RWPE1 (cell line): ENCODE measurements around the gene SPDYE2B.
"Not testable (repeated sequence)": the region's sequence is repeated elsewhere in the genome, so short reads cannot be mapped to it uniquely, and the experiment has no call there.

Source experiments
- CTCF ChIA-PET: fragments of 350-600 bp; sonication (Branson Sonifier 250); formaldehyde crosslinking; extraction: SDS; loops from one replicate; lab custom pipeline; 2021; lab: Yijun Ruan, JAX
- POLR2A ChIA-PET: fragments of 400-600 bp; formaldehyde crosslinking; extraction: SDS; loops from one replicate; lab custom pipeline; 2020; ENCODE audit warnings: antibody characterized with exemption; ENCODE audit not compliant: low non-redundant PET; lab: Yijun Ruan, JAX
- DNase-seq: peaks from one replicate; pipeline ENCODE4 v3.0.0; 2012; ENCODE audit warnings: low spot score
- H3K27ac ChIP-seq: fragments of 450-650 bp; 2 replicates; pipeline ENCODE4 v1.5.1; 2017

Gene SPDYE2B

GRCh38 chr7:102682560-102682959 lies 32.4 kb downstream of the SPDYE2B start:
- DNase-seq, CTCF ChIA-PET, POLR2A ChIA-PET, H3K27ac ChIP-seq: not testable (repeated sequence)

DNA sequence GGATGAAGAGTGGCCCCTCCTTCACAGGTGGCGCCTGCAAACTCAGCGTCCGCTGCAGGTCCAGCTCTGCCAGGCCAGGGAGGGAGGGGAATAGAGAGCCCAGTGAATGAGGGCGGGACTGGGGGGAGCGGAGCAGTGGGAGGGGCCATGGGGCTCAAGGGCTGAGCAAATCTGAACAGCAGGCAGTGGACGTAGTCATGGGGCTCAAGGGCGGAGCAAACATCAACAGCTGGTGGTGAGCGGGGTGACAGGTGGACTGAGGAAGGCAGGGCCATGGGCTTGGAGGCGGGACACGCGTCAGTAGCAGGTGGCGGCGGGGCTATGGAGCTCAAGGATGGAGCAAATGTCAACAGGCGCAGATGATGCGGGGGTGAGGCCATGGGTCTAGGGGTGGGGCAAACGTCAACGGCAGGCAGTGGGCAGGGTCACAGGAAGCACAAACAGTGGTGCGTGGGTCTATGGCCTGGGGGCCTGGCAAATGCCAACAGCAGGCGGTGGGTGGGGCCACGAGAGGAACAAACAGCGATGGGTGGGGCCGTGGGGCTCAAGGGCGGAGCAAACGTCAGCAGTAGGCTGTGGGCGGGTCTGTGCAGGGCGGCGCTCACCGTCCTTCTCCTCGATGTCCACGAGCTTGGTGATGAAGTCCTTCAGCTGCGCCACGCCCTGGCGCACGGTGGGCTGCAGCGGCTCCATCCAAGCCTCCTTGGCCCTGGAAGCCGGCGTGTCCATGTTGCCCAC lies 38.3 kb downstream of the SPDYE2B start:
- DNase-seq, POLR2A ChIA-PET, CTCF ChIA-PET, H3K27ac ChIP-seq: not testable (repeated sequence)

- H3K27ac ChIP-seq, POLR2A ChIA-PET, CTCF ChIA-PET, DNase-seq: not testable (repeated sequence)
These were observed 39.5 kb downstream of the SPDYE2B start for GRCh38 chr7:102689436-102690282.

DNA sequence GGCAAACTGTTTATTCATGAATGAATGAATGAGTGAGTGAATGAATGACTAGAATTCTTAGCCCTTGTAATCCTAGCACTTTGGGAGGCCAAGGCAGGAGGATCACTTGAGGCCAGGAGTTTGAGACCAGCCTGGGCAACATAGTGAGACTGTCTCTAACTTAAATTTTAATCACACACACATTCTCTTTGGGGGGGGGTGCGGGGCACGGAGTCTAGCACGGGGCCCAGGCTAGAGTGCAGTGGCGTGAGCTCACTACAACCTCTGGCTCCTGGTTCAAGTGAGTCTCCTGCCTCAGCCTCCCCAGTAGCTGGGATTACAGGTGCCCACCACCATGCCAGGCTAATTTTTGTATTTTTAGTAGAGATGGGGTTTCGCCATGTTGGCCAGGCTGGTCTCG lies 40.5 kb downstream of the SPDYE2B start:
- H3K27ac ChIP-seq, POLR2A ChIA-PET, DNase-seq, CTCF ChIA-PET: not testable (repeated sequence)

- DNase-seq, H3K27ac ChIP-seq, POLR2A ChIA-PET, CTCF ChIA-PET: not testable (repeated sequence)
These were observed 43.9 kb downstream of the SPDYE2B start for GRCh38 chr7:102694008-102694407.

GRCh38 chr7:102695033-102695552 lies 45.0 kb downstream of the SPDYE2B start:
- H3K27ac ChIP-seq, CTCF ChIA-PET, POLR2A ChIA-PET, DNase-seq: not testable (repeated sequence)

DNA sequence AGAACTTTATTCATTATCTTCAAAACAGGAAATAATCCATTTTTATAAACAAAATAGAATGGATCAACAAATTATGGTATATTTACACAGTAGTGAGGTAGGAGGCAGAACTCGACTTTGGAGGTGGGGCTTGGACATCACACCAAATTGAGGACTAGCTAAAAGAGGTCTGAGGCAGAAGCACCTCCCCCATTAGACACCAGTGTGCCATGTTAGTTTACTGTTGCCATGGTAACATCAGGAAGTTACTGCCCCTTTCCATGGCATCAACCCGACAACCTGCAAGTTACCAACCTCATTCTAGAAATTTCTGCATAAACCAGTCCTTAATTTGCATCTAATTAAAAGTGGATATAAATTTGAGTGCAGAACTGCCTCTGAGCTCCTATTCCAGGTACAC lies 45.9 kb downstream of the SPDYE2B start:
- H3K27ac ChIP-seq, DNase-seq, CTCF ChIA-PET, POLR2A ChIA-PET: not testable (repeated sequence)

- POLR2A ChIA-PET, CTCF ChIA-PET, H3K27ac ChIP-seq, DNase-seq: not testable (repeated sequence)
These were observed 47.8 kb downstream of the SPDYE2B start for GRCh38 chr7:102697642-102698512.

DNA sequence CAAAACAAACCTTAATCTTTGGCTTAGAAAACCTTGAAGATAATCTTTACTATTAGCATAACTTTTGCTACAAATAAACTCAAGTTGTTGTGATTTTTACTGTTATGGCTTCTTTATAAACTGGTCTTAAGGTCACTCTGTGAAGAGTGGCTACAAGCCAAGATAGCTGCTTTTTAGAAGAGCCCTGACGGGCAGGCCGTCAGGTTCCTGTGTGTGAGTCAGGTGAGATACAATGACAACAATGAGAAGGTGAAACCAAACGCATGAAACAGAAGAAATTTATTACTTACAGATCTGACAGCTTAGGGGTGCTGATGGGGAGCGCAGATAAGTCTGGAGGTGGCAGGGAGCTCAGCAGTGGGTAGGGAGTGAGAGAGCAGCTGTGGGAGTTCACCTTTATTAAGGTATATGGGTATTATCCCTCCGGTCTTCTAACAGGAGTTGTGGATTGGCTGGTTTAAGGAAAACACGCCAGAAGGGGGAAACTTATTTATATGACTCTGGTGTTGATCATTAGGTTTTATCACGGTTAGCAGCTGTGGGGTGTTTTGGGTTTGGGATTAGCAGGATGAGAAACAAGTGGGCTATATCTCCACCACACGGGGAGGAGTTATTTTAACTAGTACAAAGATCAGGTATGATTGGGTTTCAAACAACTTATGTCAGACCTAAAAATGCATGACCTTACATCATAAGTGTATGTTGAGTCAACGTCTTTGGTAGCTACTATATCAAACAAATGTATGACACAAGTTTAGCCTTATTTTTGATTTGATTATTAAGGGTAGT lies 49.0 kb downstream of the SPDYE2B start:
- H3K27ac ChIP-seq, CTCF ChIA-PET, POLR2A ChIA-PET: not testable (repeated sequence)
- peak; percentile 5 for DNase-seq
